ENCODE results near the gene HTR4. TPM values are rescaled to one million over a fixed set of nuclear protein-coding genes. Genes with fewer than 3 reads are reported as not detected.

The HTR4 gene, protein sequence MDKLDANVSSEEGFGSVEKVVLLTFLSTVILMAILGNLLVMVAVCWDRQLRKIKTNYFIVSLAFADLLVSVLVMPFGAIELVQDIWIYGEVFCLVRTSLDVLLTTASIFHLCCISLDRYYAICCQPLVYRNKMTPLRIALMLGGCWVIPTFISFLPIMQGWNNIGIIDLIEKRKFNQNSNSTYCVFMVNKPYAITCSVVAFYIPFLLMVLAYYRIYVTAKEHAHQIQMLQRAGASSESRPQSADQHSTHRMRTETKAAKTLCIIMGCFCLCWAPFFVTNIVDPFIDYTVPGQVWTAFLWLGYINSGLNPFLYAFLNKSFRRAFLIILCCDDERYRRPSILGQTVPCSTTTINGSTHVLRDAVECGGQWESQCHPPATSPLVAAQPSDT
- total RNA-seq (2013) = not detected
- polyA plus RNA-seq (not detected), polyA minus RNA-seq (not detected in 2 replicates), total RNA-seq (0 to 6.5 (median 0.12) reads per million in 11 experiments)

DNA sequence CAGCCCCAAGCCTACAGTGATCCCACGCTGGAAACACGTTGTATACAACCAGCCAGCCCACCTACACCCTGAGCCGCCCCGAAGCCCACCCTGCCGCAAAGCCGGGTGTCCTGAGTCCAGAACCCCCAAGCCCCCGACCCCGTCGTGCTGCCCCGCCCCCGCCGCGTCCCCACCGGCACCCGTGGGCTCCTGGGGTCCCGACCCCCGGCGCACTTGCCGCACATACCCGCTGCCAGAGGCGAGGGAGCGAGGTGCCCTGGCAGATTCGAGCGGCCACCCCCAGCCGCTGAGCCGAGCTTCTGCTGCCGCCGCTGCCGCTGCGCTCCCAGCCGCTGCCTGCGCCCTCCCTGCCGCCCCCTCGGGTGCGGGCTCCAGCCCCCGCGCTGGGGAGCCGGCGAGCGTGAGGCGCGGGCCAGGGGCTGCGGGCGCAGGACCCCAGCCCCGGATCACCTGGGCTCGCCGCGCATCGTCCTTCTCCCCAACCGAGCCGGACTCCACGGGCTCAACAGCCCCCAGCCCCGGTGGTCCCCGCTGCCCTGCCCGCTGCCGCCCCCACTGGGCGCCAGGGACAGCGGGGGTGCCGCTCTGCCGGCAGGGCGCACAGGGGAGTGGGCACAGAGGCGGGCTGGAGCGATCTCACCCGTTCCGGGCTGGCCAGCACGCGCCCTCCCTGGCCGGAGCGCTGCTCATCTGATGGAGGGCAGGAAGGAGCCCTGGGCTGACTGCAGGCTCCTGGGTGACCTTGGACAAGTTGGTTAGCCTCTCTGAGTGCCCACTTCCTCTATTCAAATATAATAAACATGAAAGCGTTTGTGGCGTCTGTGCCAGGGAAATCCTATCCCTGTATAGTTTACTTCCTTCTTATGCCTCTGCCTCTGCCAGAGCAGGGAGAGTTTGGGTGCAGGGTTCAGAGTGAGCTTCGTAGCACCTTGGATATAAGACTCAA lies at the start of gene HTR4:
HTR4 (minus strand) TSS at position 692 of the 946 bp plus-strand sequence. CDS start 17,513 bp downstream, outside the sequence.
- H3K27me3 ChIP-seq (ENCODE audit: control insufficient read depth in 2 of 2, insufficient read depth in 2 of 2, low read length in 2 of 2) = peaks cover 41 to 48% of the 10 kb centered on the region in 2 donors

More for the DNA sequence above, at the start of gene HTR4:
- no peaks in the 10 kb centered on the region for H3K36me3 ChIP-seq (replicated peaks in 1 of 2; ENCODE audit: control insufficient read depth in 1 of 2, insufficient read depth in 2 of 2, low read length in 2 of 2)
- H2AFZ ChIP-seq (ENCODE audit: insufficient read depth, low read depth, low read length, poor library complexity, severe bottlenecking) = no peak within 1 kb of the TSS
- H3K4me3 ChIP-seq (replicated peaks in 1 of 3; ENCODE audit: low read depth in 2 of 3, low read length in 3 of 3) = no peak within 1 kb of the TSS
- H3K9me3 ChIP-seq (replicated peaks in 1 of 2; ENCODE audit: control insufficient read depth in 1 of 2, insufficient read depth in 1 of 2, low read length in 2 of 2) = peaks cover 0 to 7% of the 10 kb centered on the region in 2 donors
- TF ChIP-seq, protein P1, sequence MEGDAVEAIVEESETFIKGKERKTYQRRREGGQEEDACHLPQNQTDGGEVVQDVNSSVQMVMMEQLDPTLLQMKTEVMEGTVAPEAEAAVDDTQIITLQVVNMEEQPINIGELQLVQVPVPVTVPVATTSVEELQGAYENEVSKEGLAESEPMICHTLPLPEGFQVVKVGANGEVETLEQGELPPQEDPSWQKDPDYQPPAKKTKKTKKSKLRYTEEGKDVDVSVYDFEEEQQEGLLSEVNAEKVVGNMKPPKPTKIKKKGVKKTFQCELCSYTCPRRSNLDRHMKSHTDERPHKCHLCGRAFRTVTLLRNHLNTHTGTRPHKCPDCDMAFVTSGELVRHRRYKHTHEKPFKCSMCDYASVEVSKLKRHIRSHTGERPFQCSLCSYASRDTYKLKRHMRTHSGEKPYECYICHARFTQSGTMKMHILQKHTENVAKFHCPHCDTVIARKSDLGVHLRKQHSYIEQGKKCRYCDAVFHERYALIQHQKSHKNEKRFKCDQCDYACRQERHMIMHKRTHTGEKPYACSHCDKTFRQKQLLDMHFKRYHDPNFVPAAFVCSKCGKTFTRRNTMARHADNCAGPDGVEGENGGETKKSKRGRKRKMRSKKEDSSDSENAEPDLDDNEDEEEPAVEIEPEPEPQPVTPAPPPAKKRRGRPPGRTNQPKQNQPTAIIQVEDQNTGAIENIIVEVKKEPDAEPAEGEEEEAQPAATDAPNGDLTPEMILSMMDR (IDR thresholded peaks at IDR 0.05) = no peak
- H3K9ac ChIP-seq (ENCODE audit: insufficient read depth, low read length, poor library complexity, severe bottlenecking) = no peak within 1 kb of the TSS
- H3K4me1 ChIP-seq (ENCODE audit: control insufficient read depth in 1 of 2, insufficient read depth in 2 of 2, low read length in 2 of 2) = no peaks in the 10 kb centered on the region
- H3K4me2 ChIP-seq (replicated peaks; ENCODE audit: extremely low read depth, low read length, poor library complexity, severe bottlenecking) = no peak within 1 kb of the TSS
- Mint-ChIP-seq H3K9me3 (peaks cover 0 to 5% (median 0%) of the 10 kb centered on the region in 7 donors), H3K36me3 (no peaks in the 10 kb centered on the region), H3K27me3 (ENCODE audit: low read depth in 3 of 3) (peaks cover 35 to 51% (median 48%) of the 10 kb centered on the region in 3 donors), H3K4me3 (peak within 1 kb of the TSS in 1 of 2 donors; percentile 78), H3K4me1 (peaks cover 2% of the 10 kb centered on the region), H3K27ac (no peak within 1 kb of the TSS)
- no peaks in the 10 kb centered on the region for H3K79me2 ChIP-seq (ENCODE audit: insufficient read depth, low read length)
- intact Hi-C loops (cut with micrococcal nuclease) = no loop called here
- no peak for DNase-seq
- whole genome bisulfite sequencing (ENCODE audit: insufficient coverage) = 5% methylated on average over 66 of the region's 72 CpGs
- H3K27ac ChIP-seq (ENCODE audit: low read depth in 1 of 2, low read length in 2 of 2) = no peak within 1 kb of the TSS
- H4K20me1 ChIP-seq (ENCODE audit: insufficient read depth, low read length) = no peaks in the 10 kb centered on the region
